ENCODE results near the gene ARHGEF16. TPM values are rescaled to one million over a fixed set of nuclear protein-coding genes. Genes with fewer than 3 reads are reported as not detected.

Gene ARHGEF16
- total and polyA plus RNA-seq, 2 experiments from 2014 or later, result not detected

DNA sequence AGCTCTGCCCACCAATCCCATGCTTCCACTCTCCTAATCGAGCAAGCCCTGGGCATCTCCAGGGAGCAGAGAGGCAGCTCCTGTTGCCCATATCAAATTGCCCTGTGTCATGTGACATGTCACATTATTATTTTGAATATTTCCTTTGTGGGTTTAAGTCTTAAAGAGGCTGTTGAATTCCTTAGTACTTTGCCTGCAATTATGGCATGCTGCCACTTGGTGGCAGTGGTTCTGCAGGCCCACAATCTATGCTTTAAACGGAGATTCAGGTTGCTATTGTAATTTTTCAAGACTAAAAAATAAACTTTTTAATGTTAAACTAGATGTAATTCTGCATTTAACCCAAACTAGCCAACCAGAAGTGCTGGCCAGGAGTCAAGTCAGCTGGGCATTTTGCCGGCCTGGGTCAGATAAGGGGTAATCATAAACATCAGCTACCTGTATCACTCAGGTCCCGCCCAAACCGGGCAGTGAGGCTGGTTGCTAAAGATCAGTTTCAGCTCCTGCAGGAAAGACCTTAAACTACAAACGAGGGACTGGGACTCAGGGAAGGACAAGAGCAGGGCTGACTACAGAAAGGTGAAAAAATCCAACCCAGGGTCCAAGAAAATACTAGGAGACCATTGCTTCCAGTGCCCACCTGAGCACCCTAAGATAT lies 37.3 kb upstream of the ARHGEF16 start:
- H3K9me2 ChIP-seq (ENCODE audit: insufficient read depth), result no peaks in the 10 kb centered on the region
- H3K27ac ChIP-seq, result no peak overlapping the region
- H3K4me1 ChIP-seq (ENCODE audit: insufficient read depth), result no peaks in the 10 kb centered on the region
- peaks cover 28% of the 10 kb centered on the region for H3K27me3 ChIP-seq (replicated peaks; ENCODE audit: insufficient read depth)
- H3K9me3 ChIP-seq (ENCODE audit: low read depth), result no peaks in the 10 kb centered on the region
- no peak overlapping the region for H3K4me3 ChIP-seq
- DNase-seq, result no peak
- no peaks in the 10 kb centered on the region for H3K36me3 ChIP-seq (ENCODE audit: low read depth)
- TF ChIP-seq EZH2 (IDR thresholded peaks at IDR 0.05; ENCODE audit: insufficient read depth, poor library complexity, severe bottlenecking) (no peak), EZH2phosphoT487 (IDR thresholded peaks at IDR 0.05; ENCODE audit: insufficient read depth, low read depth) (no peak)
- H3K79me2 ChIP-seq (ENCODE audit: insufficient read depth), result no peaks in the 10 kb centered on the region
- 48 to 55% methylated on average over 6 of the region's 6 CpGs for WGBS, 2 experiments (ENCODE audit: low coverage in 1 of 2, low lambda C conversion rate in 2 of 2, missing lambda C conversion rate in 2 of 2)
- in situ Hi-C loops (cut with MboI), result loop anchor here (10.0 kb wide), 1 partner anchor 402 kb away; no protein-coding TSS in a partner anchor
- no peak overlapping the region for H2AFZ ChIP-seq
- H4K20me1 ChIP-seq (ENCODE audit: insufficient read depth), result no peaks in the 10 kb centered on the region
- no peak overlapping the region for H3K9ac ChIP-seq
- no peaks in the 10 kb centered on the region for H3F3A ChIP-seq (ENCODE audit: insufficient read depth)
- no peak overlapping the region for H3K4me2 ChIP-seq (ENCODE audit: unreplicated experiment)

GRCh38 chr1:3417934-3418333 lies 36.5 kb upstream of the ARHGEF16 start:
- Histone ChIP-seq H3K4me3 (no peak overlapping the region), H3K9me3 (ENCODE audit: low read depth) (no peaks in the 10 kb centered on the region), H3K9me2 (ENCODE audit: insufficient read depth) (no peaks in the 10 kb centered on the region), H3K27ac (no peak overlapping the region), H3K36me3 (ENCODE audit: low read depth) (no peaks in the 10 kb centered on the region), H3K4me2 (ENCODE audit: unreplicated experiment) (no peak overlapping the region), H3K4me1 (ENCODE audit: insufficient read depth) (no peaks in the 10 kb centered on the region), H3K27me3 (replicated peaks; ENCODE audit: insufficient read depth) (peaks cover 34% of the 10 kb centered on the region), H2AFZ (no peak overlapping the region), H3F3A (ENCODE audit: insufficient read depth) (no peaks in the 10 kb centered on the region), H3K79me2 (ENCODE audit: insufficient read depth) (no peaks in the 10 kb centered on the region), H4K20me1 (ENCODE audit: insufficient read depth) (no peaks in the 10 kb centered on the region), H3K9ac (no peak overlapping the region)
- in situ Hi-C loops (cut with MboI), result loop anchor here (10.0 kb wide), 1 partner anchor 403 kb away; no protein-coding TSS in a partner anchor
- 79% methylated on average over 9 of the region's 9 CpGs for WGBS, 2 experiments (ENCODE audit: low coverage in 1 of 2, low lambda C conversion rate in 2 of 2, missing lambda C conversion rate in 2 of 2)
- no peak for DNase-seq
- TF ChIP-seq EZH2phosphoT487 (IDR thresholded peaks at IDR 0.05; ENCODE audit: insufficient read depth, low read depth) (no peak), EZH2 (IDR thresholded peaks at IDR 0.05; ENCODE audit: insufficient read depth, poor library complexity, severe bottlenecking) (no peak)

DNA sequence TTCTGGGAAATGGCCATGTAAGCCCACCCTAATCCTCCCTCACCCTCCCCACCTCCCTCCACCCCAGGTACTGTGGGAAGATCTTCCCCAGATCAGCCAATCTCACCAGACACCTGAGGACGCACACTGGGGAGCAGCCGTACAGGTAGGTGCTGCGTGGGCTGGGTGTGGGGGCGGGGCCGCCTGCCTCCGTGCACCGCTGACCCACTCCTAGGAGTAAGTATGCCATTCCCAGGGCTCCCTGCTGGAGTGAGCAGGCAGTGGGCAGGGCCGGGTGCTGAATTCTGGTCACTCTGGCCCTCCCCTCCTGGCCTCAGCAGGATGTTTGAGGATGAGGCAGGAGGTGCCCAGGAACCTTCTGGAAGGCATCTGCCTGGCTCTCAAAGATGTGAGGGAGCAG lies 35.9 kb upstream of the ARHGEF16 start:
- in situ Hi-C loops (cut with MboI), result loop anchor here (10.0 kb wide), 1 partner anchor 404 kb away; no protein-coding TSS in a partner anchor
- no peak overlapping the region for H3K4me2 ChIP-seq (ENCODE audit: unreplicated experiment)
- no peaks in the 10 kb centered on the region for H3K9me3 ChIP-seq (ENCODE audit: low read depth)
- no peak for DNase-seq
- TF ChIP-seq EZH2phosphoT487 (IDR thresholded peaks at IDR 0.05; ENCODE audit: insufficient read depth, low read depth) (no peak), EZH2 (IDR thresholded peaks at IDR 0.05; ENCODE audit: insufficient read depth, poor library complexity, severe bottlenecking) (no peak)
- no peak overlapping the region for H3K4me3 ChIP-seq
- no peak overlapping the region for H2AFZ ChIP-seq
- H3K36me3 ChIP-seq (ENCODE audit: low read depth), result no peaks in the 10 kb centered on the region
- no peaks in the 10 kb centered on the region for H4K20me1 ChIP-seq (ENCODE audit: insufficient read depth)
- no peak overlapping the region for H3K9ac ChIP-seq
- H3F3A ChIP-seq (ENCODE audit: insufficient read depth), result no peaks in the 10 kb centered on the region
- no peaks in the 10 kb centered on the region for H3K4me1 ChIP-seq (ENCODE audit: insufficient read depth)
- H3K79me2 ChIP-seq (ENCODE audit: insufficient read depth), result no peaks in the 10 kb centered on the region
- no peaks in the 10 kb centered on the region for H3K9me2 ChIP-seq (ENCODE audit: insufficient read depth)
- no peak overlapping the region for H3K27ac ChIP-seq
- H3K27me3 ChIP-seq (replicated peaks; ENCODE audit: insufficient read depth), result peaks cover 31% of the 10 kb centered on the region
- 53 to 63% methylated on average over 7 to 8 of the region's 8 CpGs for WGBS, 2 experiments (ENCODE audit: low coverage in 1 of 2, low lambda C conversion rate in 2 of 2, missing lambda C conversion rate in 2 of 2)

DNA sequence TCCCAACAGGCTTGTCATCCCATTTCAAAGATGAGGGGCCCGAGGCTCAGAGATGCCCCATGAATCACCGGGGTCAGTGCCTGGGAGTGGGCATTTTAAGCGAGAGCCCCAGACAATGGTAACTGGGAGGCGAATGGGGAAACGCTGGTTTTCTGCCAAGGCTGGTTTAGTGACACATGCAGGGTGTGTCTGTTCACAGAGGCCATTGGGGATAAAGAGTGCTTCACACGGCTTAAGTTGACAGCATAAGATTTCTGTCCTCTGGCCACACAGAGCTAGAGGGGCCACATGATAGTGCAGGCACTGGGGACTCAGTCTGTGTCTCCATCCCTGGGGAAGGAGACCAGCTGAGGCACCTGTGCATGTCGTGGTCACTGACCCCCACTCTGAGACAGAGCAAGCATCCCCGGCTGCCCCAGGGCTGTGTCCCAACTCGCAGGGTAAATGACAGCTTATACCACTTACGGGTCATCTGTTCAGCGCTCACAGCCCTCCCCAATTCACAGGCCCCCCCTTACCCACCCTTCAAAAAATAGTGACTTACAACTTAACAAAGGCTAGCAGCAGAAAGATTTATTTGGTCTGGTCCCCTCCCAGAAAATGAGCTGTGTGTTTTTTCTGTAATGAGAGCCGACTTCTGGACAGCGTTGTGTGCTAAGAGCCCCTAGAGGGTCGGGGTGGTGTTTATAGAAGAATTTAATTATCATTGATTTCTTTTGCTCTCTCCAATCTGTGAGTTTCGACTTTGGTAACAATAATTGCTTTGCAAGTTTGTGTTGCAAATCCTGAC lies 34.9 kb upstream of the ARHGEF16 start:
- H2AFZ ChIP-seq, result no peak overlapping the region
- H3K4me3 ChIP-seq, result no peak overlapping the region
- no peaks in the 10 kb centered on the region for H3F3A ChIP-seq (ENCODE audit: insufficient read depth)
- no peaks in the 10 kb centered on the region for H3K79me2 ChIP-seq (ENCODE audit: insufficient read depth)
- H3K4me1 ChIP-seq (ENCODE audit: insufficient read depth), result no peaks in the 10 kb centered on the region
- H3K36me3 ChIP-seq (ENCODE audit: low read depth), result no peaks in the 10 kb centered on the region
- H4K20me1 ChIP-seq (ENCODE audit: insufficient read depth), result no peaks in the 10 kb centered on the region
- H3K9me3 ChIP-seq (ENCODE audit: low read depth), result no peaks in the 10 kb centered on the region
- H3K9ac ChIP-seq, result no peak overlapping the region
- H3K27me3 ChIP-seq (replicated peaks; ENCODE audit: insufficient read depth), result peaks cover 36% of the 10 kb centered on the region
- peak; percentile 61 for DNase-seq
- no peak for TF ChIP-seq EZH2phosphoT487 (IDR thresholded peaks at IDR 0.05; ENCODE audit: insufficient read depth, low read depth)
- no peak for TF ChIP-seq EZH2 (IDR thresholded peaks at IDR 0.05; ENCODE audit: insufficient read depth, poor library complexity, severe bottlenecking)
- in situ Hi-C loops (cut with MboI), result loop anchor here (10.0 kb wide), 2 partner anchors 405 to 1005 kb away; partner anchors contain the start of gene PEX10
- 33 to 40% methylated on average over 15 of the region's 15 CpGs for WGBS, 2 experiments (ENCODE audit: low coverage in 1 of 2, low lambda C conversion rate in 2 of 2, missing lambda C conversion rate in 2 of 2)
- H3K27ac ChIP-seq, result no peak overlapping the region
- H3K9me2 ChIP-seq (ENCODE audit: insufficient read depth), result no peaks in the 10 kb centered on the region
- H3K4me2 ChIP-seq (ENCODE audit: unreplicated experiment), result no peak overlapping the region

All from GM23248 (cell line).